Liver (tissue), 9 donors: ENCODE measurements around the gene COA1. TPM values are rescaled to one million over a fixed set of nuclear protein-coding genes. Genes with fewer than 3 reads are reported as not detected.

Source experiments
- DNase-seq: peaks from one replicate; pipeline ENCODE4 v3.0.0-alpha.2; 2017; ENCODE audit warnings: low spot score
- H3K27ac ChIP-seq, 2 donors: one replicate each; pipeline ENCODE4 v1.7.0; 2013; ENCODE audit warnings: inconsistent platforms in 2 of 2, low read length in 2 of 2, control low read depth in 1 of 2, low read depth in 1 of 2, mild to moderate bottlenecking in 1 of 2
- H3K27me3 ChIP-seq, 4 donors: one replicate each; pipeline versions ENCODE4 v1.6.1 to v1.7.0; 2013; ENCODE audit warnings: low read length in 3 of 4, inconsistent platforms in 1 of 4, mild to moderate bottlenecking in 1 of 4, moderate library complexity in 1 of 4; ENCODE audit not compliant: control insufficient read depth in 4 of 4, insufficient read depth in 4 of 4
- H3K36me3 ChIP-seq, 4 donors: one replicate each; pipeline versions ENCODE4 v1.6.1 to v1.7.0; 2013; ENCODE audit warnings: low read length in 3 of 4, mild to moderate bottlenecking in 3 of 4, low read depth in 1 of 4, moderate library complexity in 1 of 4; ENCODE audit not compliant: control insufficient read depth in 4 of 4, insufficient read depth in 3 of 4
- H3K4me1 ChIP-seq, 4 donors: one replicate each; pipeline versions ENCODE4 v1.6.1 to v1.7.0; 2013; ENCODE audit warnings: low read length in 3 of 4, mild to moderate bottlenecking in 3 of 4, moderate library complexity in 1 of 4; ENCODE audit not compliant: control insufficient read depth in 4 of 4, insufficient read depth in 4 of 4
- H3K4me3 ChIP-seq, 3 donors: one replicate each; pipeline versions ENCODE4 v1.6.1 to v1.7.0; 2013; ENCODE audit warnings: low read length in 3 of 3, control low read depth in 1 of 3, low read depth in 1 of 3, mild to moderate bottlenecking in 1 of 3
- H3K9ac ChIP-seq, 2 donors: one replicate each; pipeline ENCODE4 v1.7.0; 2013; ENCODE audit warnings: low read length in 2 of 2, mild to moderate bottlenecking in 2 of 2, moderate library complexity in 2 of 2, control low read depth in 1 of 2, low read depth in 1 of 2
- H3K9me3 ChIP-seq, 4 donors: one replicate each; pipeline versions ENCODE4 v1.6.1 to v1.7.0; 2013; ENCODE audit warnings: low read length in 3 of 4; ENCODE audit not compliant: control insufficient read depth in 4 of 4
- ATF3 ChIP-seq: IDR thresholded peaks from 2 replicates; pipeline ENCODE4 v1.6.1; 2016; ENCODE audit warnings: antibody characterized with exemption
- CTCF ChIP-seq: fragments of 150-350 bp; IDR thresholded peaks from 2 replicates; pipeline ENCODE4 v1.5.1; 2017; ENCODE audit warnings: improper control_type of control experiment, low read depth, low read length; ENCODE audit not compliant: missing input control
- EGR1 ChIP-seq, 2 donors: IDR thresholded peaks; 2 replicates each; pipeline ENCODE4 v1.6.1; 2016 to 2018; ENCODE audit warnings: antibody characterized with exemption in 2 of 2, low read depth in 2 of 2
- FOXA1 ChIP-seq: IDR thresholded peaks from 2 replicates; pipeline ENCODE4 v1.6.1; 2016; ENCODE audit warnings: antibody characterized with exemption
- FOXA2 ChIP-seq: IDR thresholded peaks from 2 replicates; pipeline ENCODE4 v1.6.1; 2016; ENCODE audit warnings: antibody characterized with exemption
- GABPA ChIP-seq, 2 donors: IDR thresholded peaks in 1 of 2; conservative IDR thresholded peaks in 1 of 2; 2 replicates each; pipeline ENCODE4 v1.6.1; 2016; ENCODE audit warnings: antibody characterized with exemption in 2 of 2, mild to moderate bottlenecking in 1 of 2, moderate library complexity in 1 of 2
- HNF4A ChIP-seq, 2 donors: conservative IDR thresholded peaks; 2 replicates each; pipeline ENCODE4 v1.6.1; 2016; ENCODE audit warnings: antibody characterized with exemption in 2 of 2, mild to moderate bottlenecking in 2 of 2
- HNF4G ChIP-seq: IDR thresholded peaks from 2 replicates; pipeline ENCODE4 v1.6.1; 2016; ENCODE audit warnings: antibody characterized with exemption
- JUND ChIP-seq, 2 donors: IDR thresholded peaks; 2 replicates each; pipeline ENCODE4 v1.6.1; 2016; ENCODE audit warnings: antibody characterized with exemption in 2 of 2
- MAX ChIP-seq: IDR thresholded peaks from 2 replicates; pipeline ENCODE4 v1.6.1; 2016; ENCODE audit warnings: antibody characterized with exemption
- NR2F2 ChIP-seq: IDR thresholded peaks from 2 replicates; pipeline ENCODE4 v1.6.1; 2016; ENCODE audit warnings: antibody characterized with exemption
- RAD21 ChIP-seq, 2 donors: IDR thresholded peaks; 2 replicates each; pipeline ENCODE4 v1.6.1; 2016; ENCODE audit warnings: antibody characterized with exemption in 2 of 2, mild to moderate bottlenecking in 2 of 2
- REST ChIP-seq: IDR thresholded peaks from 2 replicates; pipeline ENCODE4 v1.6.1; 2016; ENCODE audit warnings: antibody characterized with exemption, mild to moderate bottlenecking
- RXRA ChIP-seq, 2 donors: IDR thresholded peaks; 2 replicates each; pipeline ENCODE4 v1.6.1; 2017 to 2018; ENCODE audit warnings: antibody characterized with exemption in 2 of 2, mild to moderate bottlenecking in 1 of 2
- SP1 ChIP-seq: IDR thresholded peaks from 2 replicates; pipeline ENCODE4 v1.6.1; 2018; ENCODE audit warnings: antibody characterized with exemption, mild to moderate bottlenecking
- TAF1 ChIP-seq: conservative IDR thresholded peaks from 2 replicates; pipeline ENCODE4 v1.6.1; 2016; ENCODE audit warnings: antibody characterized with exemption, mild to moderate bottlenecking
- YY1 ChIP-seq: IDR thresholded peaks from 2 replicates; pipeline ENCODE4 v1.6.1; 2016; ENCODE audit warnings: antibody characterized with exemption, mild to moderate bottlenecking
- ZBTB33 ChIP-seq: IDR thresholded peaks from 2 replicates; pipeline ENCODE4 v1.6.1; 2016; ENCODE audit warnings: antibody characterized with exemption
- WGBS: extraction: QIAGEN DNeasy Blood & Tissue Kit; methylation state at CpG from one replicate; pipeline ENCODE4 v1.1.7; 2013; 5-methylcytosine and 5-hydroxymethylcytosine counted together
- polyA plus RNA-seq, 2 donors: library from polyadenylated mRNA; stranded (reverse) in 1 of 2; unstranded in 1 of 2; fragments of 200-250 nt in 1 of 2; fragments of >200 nt in 1 of 2; fragmentation: Nextera tagmentation in 1 of 2; extraction: Ambion mirVana in 1 of 2; gene quantifications; one replicate each; pipeline versions ENCODE4 v1.2.1 to v1.2.3, GENCODE V29; 2013 to 2015
- total RNA-seq, 2 donors: library from RNA; depleted of rRNA; stranded (reverse); fragments of >200 nt; gene quantifications; one replicate each; pipeline ENCODE4 v1.2.3, GENCODE V29; 2014
- donor health status: healthy.
- donor health status: healthy.
- donor health status: healthy.
- donor health status: healthy.
- donor health status: healthy.

Gene COA1
- total and polyA plus RNA-seq, 4 donors: 16.6 to 37.8 (median 29.4) TPM

GRCh38 chr7:43650457-43651052 is 78.8 kb downstream of the COA1 start:
- 72% methylated on average over 9 of the region's 9 CpGs for WGBS
- TF ChIP-seq CTCF: no peak
- no peak for TF ChIP-seq ATF3
- TF ChIP-seq TAF1: no peak
- TF ChIP-seq NR2F2: no peak
- no peak for TF ChIP-seq EGR1 (IDR thresholded peaks at IDR 0.05; ENCODE audit: low read depth in 2 of 2)
- TF ChIP-seq HNF4A (conservative IDR thresholded peaks at IDR 0.05): no peak
- TF ChIP-seq RAD21 (IDR thresholded peaks at IDR 0.05): no peak
- no peak for TF ChIP-seq MAX
- TF ChIP-seq GABPA (IDR thresholded peaks at IDR 0.05 in 1 of 2, conservative IDR thresholded peaks at IDR 0.05 in 1 of 2): no peak
- no peak for TF ChIP-seq ZBTB33
- TF ChIP-seq RXRA (IDR thresholded peaks at IDR 0.05): no peak
- TF ChIP-seq FOXA2: no peak
- TF ChIP-seq HNF4G: no peak
- TF ChIP-seq FOXA1: no peak
- no peak for TF ChIP-seq JUND (IDR thresholded peaks at IDR 0.05)
- no peak for TF ChIP-seq YY1
- no peak for TF ChIP-seq SP1
- no peak for DNase-seq
- no peaks in the 10 kb centered on the region for H3K27me3 ChIP-seq
- peaks cover 0 to 7% (median 6%) of the 10 kb centered on the region in 4 donors for H3K36me3 ChIP-seq
- no peak overlapping the region for H3K9ac ChIP-seq
- H3K27ac ChIP-seq: peak overlapping the region; percentile 60 to 68
- H3K4me3 ChIP-seq: no peak overlapping the region
- H3K4me1 ChIP-seq: peaks cover 0 to 8% (median 4%) of the 10 kb centered on the region in 4 donors
- H3K9me3 ChIP-seq: no peaks in the 10 kb centered on the region

GRCh38 chr7:43649755-43650274 is 79.5 kb downstream of the COA1 start:
- H3K4me1 ChIP-seq: peaks cover 0 to 8% (median 4%) of the 10 kb centered on the region in 4 donors

More at GRCh38 chr7:43649755-43650274, 79.5 kb downstream of the COA1 start:
- Histone ChIP-seq H3K9ac (peak overlapping the region in 1 of 2 donors; percentile 52), H3K4me3 (no peak overlapping the region), H3K9me3 (no peaks in the 10 kb centered on the region), H3K36me3 (peaks cover 2 to 9% (median 7%) of the 10 kb centered on the region in 4 donors), H3K27ac (peak overlapping the region; percentile 60 to 68), H3K27me3 (no peaks in the 10 kb centered on the region)
- no peak for DNase-seq
- TF ChIP-seq MAX: no peak
- no peak for TF ChIP-seq SP1
- no peak for TF ChIP-seq YY1
- TF ChIP-seq HNF4G: no peak
- no peak for TF ChIP-seq TAF1
- TF ChIP-seq ATF3: no peak
- no peak for TF ChIP-seq ZBTB33
- TF ChIP-seq JUND (IDR thresholded peaks at IDR 0.05): no peak
- TF ChIP-seq RAD21 (IDR thresholded peaks at IDR 0.05): no peak
- TF ChIP-seq HNF4A (conservative IDR thresholded peaks at IDR 0.05): no peak
- TF ChIP-seq GABPA (IDR thresholded peaks at IDR 0.05 in 1 of 2, conservative IDR thresholded peaks at IDR 0.05 in 1 of 2): no peak
- TF ChIP-seq NR2F2: no peak
- TF ChIP-seq REST: no peak
- 73% methylated on average over 4 of the region's 4 CpGs for WGBS
